NCI-H1105 (cell line): ENCODE measurements around the gene MAEA.

Experiments used
- DNase-seq: peaks from one replicate; lab custom pipeline; 2025; lab: John Stamatoyannopoulos, UW

Gene MAEA

GRCh38 chr4:1249731-1250526 is 39.8 kb upstream of the MAEA start:
- no peak for DNase-seq

GRCh38 chr4:1250527-1250812 is 39.2 kb upstream of the MAEA start:
- no peak for DNase-seq

- no peak for DNase-seq
Observed at GRCh38 chr4:1250921-1251772, 38.5 kb upstream of the MAEA start.

- DNase-seq, result no peak
Observed at GRCh38 chr4:1251773-1252066, 38.0 kb upstream of the MAEA start.

- no peak for DNase-seq
Observed at GRCh38 chr4:1252928-1253492, 36.7 kb upstream of the MAEA start.

GRCh38 chr4:1253831-1254230 is 35.9 kb upstream of the MAEA start:
- no peak for DNase-seq

GRCh38 chr4:1255151-1255550 is 34.5 kb upstream of the MAEA start:
- no peak for DNase-seq

GRCh38 chr4:1255699-1256098 is 34.0 kb upstream of the MAEA start:
- no peak for DNase-seq

- DNase-seq, result no peak
Observed at GRCh38 chr4:1258457-1258856, 31.2 kb upstream of the MAEA start.

- no peak for DNase-seq
Observed at GRCh38 chr4:1259966-1260365, 29.7 kb upstream of the MAEA start.

- DNase-seq, result no peak
Observed at GRCh38 chr4:1260418-1261106, 29.1 kb upstream of the MAEA start.

- no peak for DNase-seq
Observed at GRCh38 chr4:1261107-1261928, 28.4 kb upstream of the MAEA start.

- DNase-seq, result no peak
Observed at GRCh38 chr4:1264942-1265341, 24.7 kb upstream of the MAEA start.

- no peak for DNase-seq
Observed at GRCh38 chr4:1265351-1265750, 24.3 kb upstream of the MAEA start.

GRCh38 chr4:1266881-1267763 is 22.6 kb upstream of the MAEA start:
- no peak for DNase-seq

GRCh38 chr4:1269209-1269608 is 20.5 kb upstream of the MAEA start:
- DNase-seq, result no peak

GRCh38 chr4:1271686-1272085 is 18.0 kb upstream of the MAEA start:
- DNase-seq, result no peak

GRCh38 chr4:1274871-1275270 is 14.8 kb upstream of the MAEA start:
- no peak for DNase-seq

GRCh38 chr4:1276984-1277383 is 12.7 kb upstream of the MAEA start:
- no peak for DNase-seq

GRCh38 chr4:1277667-1278665 is 11.7 kb upstream of the MAEA start:
- DNase-seq, result no peak
